Smooth muscle cell of the brain vasculature (primary cell): ENCODE measurements around the gene NR2E1.

Experiments
- DNase-seq: peaks from one replicate; pipeline ENCODE4 v3.0.0-alpha.2; 2012; ENCODE audit warnings: low read depth, low spot score

The NR2E1 gene

DNA sequence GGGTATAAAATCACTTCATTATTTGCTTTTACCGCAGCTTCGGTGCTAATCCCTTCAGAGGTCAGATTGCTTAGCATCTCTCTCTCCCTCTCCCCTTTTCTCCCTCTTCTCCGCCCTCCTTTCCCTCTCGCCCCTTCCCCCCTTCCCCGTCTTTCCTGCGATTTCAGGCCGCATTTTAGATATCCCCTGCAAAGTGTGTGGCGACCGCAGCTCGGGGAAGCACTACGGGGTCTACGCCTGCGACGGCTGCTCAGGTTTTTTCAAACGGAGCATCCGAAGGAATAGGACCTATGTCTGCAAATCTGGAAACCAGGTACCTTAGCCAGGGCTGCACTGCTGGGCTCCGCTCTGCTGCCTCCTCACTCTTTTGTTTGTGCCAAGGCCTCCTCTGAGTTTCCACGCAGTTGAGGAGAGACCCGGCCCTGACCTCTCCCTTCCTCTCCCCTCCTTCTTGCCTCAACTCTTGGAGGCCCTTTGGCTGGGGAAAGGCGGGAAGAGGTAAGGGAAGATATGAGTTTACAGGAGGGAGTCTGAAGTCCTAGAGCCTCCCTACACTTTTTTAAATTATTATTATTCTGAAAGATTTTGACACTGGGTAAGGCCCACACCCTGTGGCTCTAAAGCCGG, 5.6 kb downstream of the NR2E1 start:
- no peak for DNase-seq

DNA sequence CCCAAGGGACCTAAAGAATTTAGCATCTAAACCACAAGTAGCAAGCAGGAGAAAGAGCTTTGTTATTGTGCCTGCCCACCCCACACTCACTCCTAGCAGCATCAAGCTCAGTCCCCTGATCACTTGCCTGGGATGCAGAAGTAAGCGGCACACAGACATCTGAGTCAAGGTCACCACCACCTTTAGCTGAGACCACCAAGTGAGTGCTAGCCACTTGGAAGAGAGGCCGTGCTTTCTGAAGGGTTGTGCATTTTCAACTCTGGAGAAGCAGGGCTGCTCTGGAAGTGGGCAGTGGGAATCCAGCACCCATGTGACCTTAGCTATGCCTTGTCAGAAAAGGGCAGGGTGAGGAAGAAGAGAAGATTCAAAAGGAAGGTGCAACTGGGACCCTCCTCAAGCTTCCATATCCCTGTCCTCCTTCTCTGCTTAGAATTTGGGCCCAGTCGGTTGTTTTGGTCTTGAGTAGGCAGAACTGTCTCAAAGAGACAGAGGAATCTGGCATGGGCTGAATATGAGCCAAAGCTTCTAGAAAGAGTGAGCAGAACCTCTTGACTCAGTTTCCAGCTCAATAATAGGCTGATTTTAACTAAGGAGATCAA, 6.2 kb downstream of the NR2E1 start:
- DNase-seq, result no peak

DNA sequence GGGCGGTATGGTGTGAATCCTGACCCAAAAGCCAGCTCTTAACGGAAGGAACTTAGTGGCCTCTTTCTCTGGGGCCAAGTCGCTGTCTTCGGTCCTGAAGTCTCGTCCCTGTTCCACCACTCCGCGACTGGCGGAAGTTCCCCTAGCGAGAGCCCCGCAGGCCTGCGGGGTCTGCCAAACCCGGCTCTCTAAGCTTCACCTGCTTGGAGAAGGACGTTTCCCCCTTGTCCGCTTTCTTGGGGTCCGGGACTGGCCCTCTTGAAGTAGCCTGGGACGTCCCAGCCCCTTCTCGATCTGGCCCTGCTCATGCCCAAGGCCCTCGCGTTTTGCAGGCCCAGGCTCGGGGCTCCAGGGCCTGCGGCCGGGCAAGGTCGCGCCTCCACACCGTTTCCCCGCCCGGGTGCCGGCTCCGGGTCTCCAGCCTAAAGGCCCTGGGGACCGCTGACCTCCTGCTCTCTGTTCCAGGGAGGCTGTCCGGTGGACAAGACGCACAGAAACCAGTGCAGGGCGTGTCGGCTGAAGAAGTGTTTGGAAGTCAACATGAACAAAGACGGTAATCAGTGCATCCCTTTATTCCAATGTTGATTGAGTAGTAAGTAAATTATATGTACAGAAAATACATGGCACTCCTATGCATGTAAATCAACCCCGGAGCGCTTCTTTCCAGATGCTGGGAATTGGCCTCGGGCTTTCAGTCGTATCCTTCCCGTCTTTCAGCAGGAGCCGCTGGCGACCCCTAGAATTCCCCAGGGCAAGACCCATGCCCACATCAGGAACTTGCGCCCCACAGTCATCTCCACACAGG, 8.8 kb downstream of the NR2E1 start:
- no peak for DNase-seq

- DNase-seq, result no peak
Observed at GRCh38 chr6:108175176-108175591, 9.4 kb downstream of the NR2E1 start.

DNA sequence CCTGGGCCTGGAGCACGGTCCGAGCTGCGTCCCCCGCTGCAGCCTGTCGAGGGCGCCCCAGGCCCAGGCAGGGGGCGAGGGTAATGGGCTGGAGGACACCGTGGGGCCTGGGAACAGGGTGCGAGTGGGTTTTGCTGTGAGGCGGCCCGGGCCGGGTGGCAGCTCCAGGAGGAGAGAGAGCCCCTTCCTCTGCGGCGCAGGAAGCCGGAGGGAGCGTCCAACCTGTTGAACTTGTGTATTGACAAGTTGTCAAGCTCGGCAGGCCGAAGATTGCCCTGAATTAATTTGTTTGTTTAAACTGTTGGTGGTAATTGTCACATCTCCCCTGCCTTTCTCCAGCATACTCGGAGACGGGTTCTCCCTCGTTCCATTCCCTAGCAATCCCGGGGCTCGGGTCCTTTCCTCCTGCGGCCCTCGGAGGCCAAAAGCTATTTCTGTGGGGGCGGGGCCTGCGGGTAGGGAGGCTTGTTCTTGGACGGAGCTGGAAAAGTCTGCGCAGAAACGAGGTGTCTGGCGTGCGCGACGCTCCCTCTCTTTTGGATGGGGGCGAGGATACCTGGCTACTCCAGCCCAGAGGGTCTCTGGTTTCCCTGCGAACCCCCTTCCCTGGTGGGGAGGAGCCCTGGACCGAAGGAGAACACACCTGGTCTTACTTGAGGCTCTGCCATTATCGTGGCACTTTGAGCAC, 9.9 kb downstream of the NR2E1 start:
- no peak for DNase-seq

- DNase-seq, result no peak
Observed at GRCh38 chr6:108176281-108177089, 10.7 kb downstream of the NR2E1 start.

GRCh38 chr6:108179741-108180140, 13.9 kb downstream of the NR2E1 start:
- DNase-seq, result no peak

DNA sequence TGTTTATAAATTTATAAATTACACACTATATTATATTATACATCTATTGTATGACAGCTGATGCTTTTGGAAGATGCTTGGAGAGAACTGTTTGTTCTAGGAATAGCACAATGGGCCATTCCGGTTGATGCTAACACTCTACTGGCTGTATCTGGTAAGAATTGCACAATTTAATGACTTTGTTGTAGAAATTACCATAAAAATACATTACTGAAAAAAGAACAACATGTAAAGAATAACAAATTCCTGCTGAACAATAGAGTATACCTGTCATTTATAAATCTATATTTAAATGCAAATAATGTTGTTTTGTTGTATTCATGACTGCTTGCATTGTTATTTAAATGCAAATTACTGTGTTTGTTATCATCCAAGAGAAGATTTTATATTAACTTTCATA, 14.4 kb downstream of the NR2E1 start:
- no peak for DNase-seq

GRCh38 chr6:108180776-108181175, 15.0 kb downstream of the NR2E1 start:
- DNase-seq, result no peak

DNA sequence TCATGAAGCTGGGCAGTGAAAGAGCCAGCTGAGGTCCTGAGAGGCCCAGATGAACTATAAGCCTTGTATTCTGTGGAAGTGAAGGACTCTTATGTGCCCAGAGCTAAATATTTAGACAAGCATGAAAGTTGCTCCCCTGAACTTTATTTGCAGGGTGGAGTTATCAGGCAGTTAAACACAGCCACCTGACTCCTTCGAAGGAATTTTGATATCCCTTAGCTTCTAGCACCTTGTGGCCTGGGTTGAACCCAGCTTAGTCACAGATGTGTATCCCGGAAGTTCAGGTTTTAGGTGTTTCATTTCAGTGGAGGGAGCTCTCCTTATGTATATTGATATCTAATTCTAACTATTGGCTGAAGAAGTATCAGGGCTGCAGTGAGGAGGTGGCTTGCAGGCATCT, 20.4 kb downstream of the NR2E1 start:
- DNase-seq, result no peak

GRCh38 chr6:108187519-108187918, 21.7 kb downstream of the NR2E1 start:
- no peak for DNase-seq

DNA sequence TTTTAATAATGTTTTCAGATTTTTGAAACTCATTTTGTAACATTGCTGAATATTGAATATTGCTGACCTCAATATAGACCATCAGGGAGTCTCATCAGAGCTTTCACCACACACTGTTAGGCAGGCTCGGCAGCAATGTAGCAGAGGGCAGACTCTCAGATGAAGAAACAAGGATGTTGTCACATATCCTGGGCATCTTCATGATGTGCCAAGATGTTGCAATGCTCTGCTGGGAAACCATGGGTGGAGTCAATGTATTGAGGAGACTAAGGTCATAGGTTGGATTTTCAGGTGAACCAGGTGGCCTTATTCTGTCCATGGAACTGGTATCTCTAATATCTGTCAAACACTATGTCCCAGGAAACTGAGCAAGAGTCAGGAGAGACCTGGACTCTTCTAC, 27.3 kb downstream of the NR2E1 start:
- DNase-seq, result no peak

GRCh38 chr6:108193835-108194234, 28.0 kb downstream of the NR2E1 start:
- DNase-seq, result no peak

GRCh38 chr6:108194503-108194902, 28.7 kb downstream of the NR2E1 start:
- no peak for DNase-seq

- no peak for DNase-seq
Observed at GRCh38 chr6:108195209-108195608, 29.4 kb downstream of the NR2E1 start.

DNA sequence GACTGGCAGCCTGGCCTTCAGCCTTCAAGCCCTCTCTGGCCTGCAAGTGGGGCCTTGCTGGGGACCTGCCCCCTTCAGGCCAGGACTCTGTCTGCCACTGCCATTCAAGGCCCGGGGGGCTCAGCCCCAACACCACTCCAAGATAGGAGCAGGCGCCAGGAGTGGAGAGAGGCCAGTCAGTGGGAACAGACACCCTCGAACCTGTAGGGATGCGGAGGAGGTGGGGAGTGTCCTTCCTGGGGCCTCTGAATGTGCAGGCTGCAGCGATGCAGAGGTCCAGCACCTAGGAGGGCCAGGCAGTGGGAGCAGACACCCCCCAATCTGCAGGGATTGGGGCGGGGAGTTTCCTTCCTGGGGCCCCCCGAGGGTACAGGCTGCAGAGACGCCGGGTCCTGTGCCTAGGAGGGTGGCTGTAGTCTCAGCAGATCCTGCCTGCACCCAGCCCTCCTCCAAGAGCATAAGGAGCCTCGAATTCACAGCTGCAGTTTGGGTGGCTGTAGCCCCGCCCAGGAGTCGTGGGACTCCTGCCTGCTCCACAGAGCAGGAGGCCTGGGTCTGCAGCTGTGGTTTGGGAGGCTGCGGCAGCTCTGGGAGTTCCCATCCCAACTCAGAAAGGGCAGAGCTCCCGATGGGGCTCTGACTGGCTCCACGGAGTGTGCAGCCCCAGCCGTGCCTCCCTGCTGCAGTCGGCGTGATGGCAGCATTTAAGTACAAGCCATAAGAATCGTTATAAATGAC, 33.1 kb downstream of the NR2E1 start:
- DNase-seq, result no peak

DNA sequence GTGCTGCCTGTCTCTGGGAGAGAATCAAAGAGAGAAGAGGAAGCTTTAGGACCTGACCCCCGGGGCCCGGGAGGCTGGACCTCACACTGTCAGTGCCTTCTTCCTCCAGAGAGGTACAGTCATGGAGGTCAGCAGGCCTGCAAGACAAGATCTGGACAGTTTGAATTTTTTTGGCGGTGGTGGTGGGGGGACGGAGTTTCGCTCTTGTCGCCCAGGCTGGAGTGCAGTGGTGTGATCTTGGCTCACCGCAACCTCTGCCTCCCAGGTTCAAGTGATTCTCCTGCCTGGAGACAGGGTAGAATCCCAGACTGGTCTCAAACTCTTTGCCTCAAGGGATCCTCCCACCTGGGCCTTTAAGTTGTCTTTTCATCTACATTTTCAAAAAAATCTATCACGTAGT, 34.4 kb downstream of the NR2E1 start:
- no peak for DNase-seq

DNA sequence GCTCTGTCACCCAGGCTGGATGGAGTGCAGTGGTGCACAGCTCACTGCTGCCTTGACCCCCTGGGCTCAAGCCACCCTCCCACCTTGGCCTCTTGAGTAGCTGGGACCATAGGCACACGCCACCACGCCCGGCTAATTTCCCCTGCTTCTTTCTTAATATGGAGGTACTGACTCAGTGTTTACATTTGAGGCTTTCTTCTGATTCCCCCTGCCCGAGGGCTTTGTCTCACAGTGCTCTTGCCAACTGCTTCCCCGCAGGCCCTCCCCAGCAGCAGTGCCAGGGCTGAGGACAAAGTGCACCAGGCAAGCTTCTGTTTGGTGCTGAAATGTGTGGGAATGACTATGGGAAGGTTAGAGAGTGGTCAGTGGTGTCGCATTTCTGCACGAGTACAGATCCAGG, 34.8 kb downstream of the NR2E1 start:
- DNase-seq, result peak; percentile 13

DNA sequence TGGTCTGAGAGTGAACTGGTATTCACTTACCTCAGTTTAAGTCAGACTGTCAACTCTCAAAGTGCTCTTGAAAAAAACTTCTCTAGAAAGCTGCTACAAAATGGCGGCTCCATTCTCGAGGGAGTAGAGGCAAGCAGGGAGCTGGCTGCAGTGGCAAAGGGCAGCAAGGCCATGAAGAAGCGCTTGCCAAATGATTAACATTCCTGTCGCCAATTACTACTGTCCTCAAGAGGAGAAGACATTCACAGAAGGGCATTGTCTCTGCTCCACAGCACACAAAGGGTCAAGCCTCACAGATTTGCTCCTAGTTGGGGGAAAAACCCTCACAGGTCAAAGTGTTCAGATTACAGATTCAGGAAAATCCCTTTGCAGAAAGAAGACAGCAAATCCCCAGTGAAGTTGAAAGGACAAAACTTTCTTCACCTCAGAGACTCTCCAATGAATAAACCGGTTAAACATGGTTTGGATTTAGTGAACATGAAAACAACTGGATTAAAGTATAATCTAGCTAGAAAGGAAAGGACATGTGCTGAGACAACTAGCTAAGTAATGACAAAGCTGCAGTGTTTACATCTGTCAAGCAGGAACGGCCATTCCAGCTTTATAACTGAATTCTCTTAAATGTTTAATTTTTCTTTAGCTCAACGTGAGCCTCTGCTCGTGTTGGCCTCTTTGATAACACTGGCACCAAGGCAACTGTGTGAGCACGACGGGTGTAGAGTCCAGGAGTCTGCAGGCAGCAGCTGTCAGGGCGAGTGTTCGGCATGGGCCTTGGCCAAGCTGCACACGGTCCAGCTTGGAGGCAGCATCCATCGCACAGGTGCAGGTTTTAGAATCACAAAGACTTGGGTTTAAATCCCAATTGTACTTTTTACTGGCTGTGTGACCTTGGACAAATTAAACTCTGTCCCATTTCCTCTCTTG, 37.6 kb downstream of the NR2E1 start:
- no peak for DNase-seq

DNA sequence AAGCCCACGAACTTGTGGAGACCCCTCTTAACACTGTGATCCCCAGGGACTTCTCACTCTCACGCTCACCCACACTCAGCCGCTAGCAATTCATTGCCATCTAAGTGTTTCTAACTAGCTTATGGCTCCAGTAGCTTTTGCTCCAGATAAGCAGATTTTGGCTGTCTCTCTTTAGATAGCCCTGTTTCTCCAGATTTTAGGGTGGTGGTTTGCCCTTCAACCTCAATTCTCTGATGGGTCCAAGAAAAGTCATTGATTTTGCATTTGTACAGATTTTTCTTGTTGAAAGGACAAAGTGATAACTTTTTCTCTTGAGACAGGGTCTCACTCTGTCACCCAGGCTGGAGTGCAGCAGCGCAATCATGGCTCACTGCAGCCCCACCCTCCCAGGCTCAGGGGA, 41.2 kb downstream of the NR2E1 start:
- no peak for DNase-seq
